ENCODE data around the gene DHX29. TPM values are rescaled to one million over a fixed set of nuclear protein-coding genes. Genes with fewer than 3 reads are reported as not detected.

DHX29 gene
- total RNA-seq, 2 donors from 2014 or later: 19.2 to 22.1 TPM

- H3K27me3 Mint-ChIP-seq: peaks cover 44 to 74% of the 10 kb centered on the region in 2 donors
- DNase-seq (ENCODE audit: low spot score) (no peak), ATAC-seq (no peak)
- no peak overlapping the region for H3K27ac Mint-ChIP-seq
- no peaks in the 10 kb centered on the region for H3K36me3 Mint-ChIP-seq
- peak overlapping the region; percentile 17 for H3K4me3 Mint-ChIP-seq
- no peaks in the 10 kb centered on the region for H3K9me3 Mint-ChIP-seq
- H3K4me1 Mint-ChIP-seq (ENCODE audit: low read depth in 2 of 2): peaks cover 10 to 26% of the 10 kb centered on the region in 2 donors
These were observed 84.3 kb downstream of the DHX29 start for GRCh38 chr5:55222985-55223811.

GRCh38 chr5:55222092-55222984, 85.2 kb downstream of the DHX29 start:
- Mint-ChIP-seq H3K27ac (no peak overlapping the region), H3K9me3 (no peaks in the 10 kb centered on the region), H3K36me3 (no peaks in the 10 kb centered on the region), H3K4me1 (ENCODE audit: low read depth in 2 of 2) (peaks cover 6 to 20% of the 10 kb centered on the region in 2 donors), H3K27me3 (peaks cover 44 to 71% of the 10 kb centered on the region in 2 donors), H3K4me3 (no peak overlapping the region)
- DNase-seq (ENCODE audit: low spot score) (no peak), ATAC-seq (no peak)

GRCh38 chr5:55220433-55221185, 86.9 kb downstream of the DHX29 start:
- Mint-ChIP-seq H3K9me3 (no peaks in the 10 kb centered on the region), H3K36me3 (no peaks in the 10 kb centered on the region), H3K27me3 (peaks cover 42 to 71% of the 10 kb centered on the region in 2 donors), H3K27ac (no peak overlapping the region), H3K4me3 (peak overlapping the region; percentile 45), H3K4me1 (ENCODE audit: low read depth in 2 of 2) (peaks cover 0 to 16% of the 10 kb centered on the region in 2 donors)
- ATAC-seq (peak in 1 of 2 donors; percentile 53), DNase-seq (ENCODE audit: low spot score) (no peak)

GRCh38 chr5:55219770-55220169, 87.7 kb downstream of the DHX29 start:
- ATAC-seq (no peak), DNase-seq (ENCODE audit: low spot score) (no peak)
- Mint-ChIP-seq H3K4me1 (ENCODE audit: low read depth in 2 of 2) (peaks cover 0 to 16% of the 10 kb centered on the region in 2 donors), H3K27me3 (peaks cover 41 to 67% of the 10 kb centered on the region in 2 donors), H3K36me3 (no peaks in the 10 kb centered on the region), H3K9me3 (no peaks in the 10 kb centered on the region), H3K4me3 (no peak overlapping the region), H3K27ac (no peak overlapping the region)

- peaks cover 0 to 15% of the 10 kb centered on the region in 2 donors for H3K4me1 Mint-ChIP-seq (ENCODE audit: low read depth in 2 of 2)
- ATAC-seq: no peak
- no peak for DNase-seq (ENCODE audit: low spot score)
- no peaks in the 10 kb centered on the region for H3K36me3 Mint-ChIP-seq
- no peak overlapping the region for H3K4me3 Mint-ChIP-seq
- H3K9me3 Mint-ChIP-seq: no peaks in the 10 kb centered on the region
- H3K27ac Mint-ChIP-seq: no peak overlapping the region
- peaks cover 37 to 59% of the 10 kb centered on the region in 2 donors for H3K27me3 Mint-ChIP-seq
These were observed 88.5 kb downstream of the DHX29 start for GRCh38 chr5:55218967-55219366.

GRCh38 chr5:55211184-55211874, 96.2 kb downstream of the DHX29 start:
- Mint-ChIP-seq H3K27me3 (peaks cover 13 to 22% of the 10 kb centered on the region in 2 donors), H3K36me3 (no peaks in the 10 kb centered on the region), H3K27ac (no peak overlapping the region), H3K9me3 (no peaks in the 10 kb centered on the region), H3K4me3 (no peak overlapping the region), H3K4me1 (ENCODE audit: low read depth in 2 of 2) (peaks cover 0 to 3% of the 10 kb centered on the region in 2 donors)
- DNase-seq (ENCODE audit: low spot score): no peak
- no peak for ATAC-seq

Other genes starting within 250 kb of the DHX29 start
- gene GZMA, start 205.0 kb downstream of the DHX29 start, total RNA-seq: 1,000 to 10,000 TPM in 1 of 2 donors, 100 to 1,000 TPM in 1; 522 to 1,702 TPM
- not detected for gene GPX8, start 147.5 kb downstream of the DHX29 start, total RNA-seq
- gene CDC20B, start 134.5 kb downstream of the DHX29 start, total RNA-seq: under 1 TPM in 1 of 2 donors, not detected in 1; 0.31 TPM
- gene MCIDAS, start 80.4 kb downstream of the DHX29 start, total RNA-seq: not detected
- gene CCNO, start 74.1 kb downstream of the DHX29 start, total RNA-seq: not detected
- 10 to 100 TPM; 72.9 to 95.9 TPM for gene MTREX, start 295 bp upstream of the DHX29 start, total RNA-seq
- gene PLPP1, start 227.3 kb upstream of the DHX29 start, total RNA-seq: 1 to 10 TPM; 5.9 to 6.8 TPM